Spleen (tissue), 11 donors: ENCODE measurements around the gene LIN7B. TPM values are rescaled to one million over a fixed set of nuclear protein-coding genes. Genes with fewer than 3 reads are reported as not detected.
"Not testable (repeated sequence)": the region's sequence is repeated elsewhere in the genome, so short reads cannot be mapped to it uniquely, and the experiment has no call there.

Source experiments
- DNase-seq: peaks from one replicate; pipeline ENCODE4 v3.0.0-alpha.2; 2020
- H3K27ac ChIP-seq, 8 donors: fragments of 200-600 bp; sonication (generic) in 7 of 8; 1 replicate in 4 of 8; 2 replicates in 4 of 8; pipeline versions ENCODE4 v1.5.0 to v1.8.0; 2016 to 2021; ENCODE audit warnings: inconsistent platforms in 4 of 8, mild to moderate bottlenecking in 4 of 8, moderate library complexity in 1 of 8
- H3K27me3 ChIP-seq, 7 donors: fragments of 200-600 bp; sonication (generic) in 6 of 7; replicated peaks in 1 of 7; 1 replicate in 4 of 7; 2 replicates in 3 of 7; pipeline versions ENCODE4 v1.5.0 to v1.8.0; 2016 to 2021; ENCODE audit warnings: inconsistent platforms in 3 of 7, mild to moderate bottlenecking in 1 of 7
- H3K36me3 ChIP-seq, 6 donors: fragments of 200-600 bp; sonication (generic) in 5 of 6; 1 replicate in 4 of 6; 2 replicates in 2 of 6; pipeline versions ENCODE4 v1.5.0 to v1.8.0; 2016 to 2021; ENCODE audit warnings: inconsistent platforms in 2 of 6
- H3K4me1 ChIP-seq, 6 donors: fragments of 200-600 bp; sonication (generic) in 5 of 6; 1 replicate in 3 of 6; 2 replicates in 3 of 6; pipeline versions ENCODE4 v1.5.0 to v1.8.0; 2016 to 2021; ENCODE audit warnings: inconsistent platforms in 3 of 6
- H3K4me3 ChIP-seq, 8 donors: fragments of 200-600 bp; sonication (generic) in 7 of 8; 1 replicate in 4 of 8; 2 replicates in 4 of 8; pipeline versions ENCODE4 v1.5.0 to v1.8.0; 2016 to 2021; ENCODE audit warnings: inconsistent platforms in 4 of 8, mild to moderate bottlenecking in 4 of 8, moderate library complexity in 2 of 8
- H3K9me3 ChIP-seq, 8 donors: fragments of 200-600 bp; sonication (generic) in 7 of 8; 1 replicate in 4 of 8; 2 replicates in 4 of 8; pipeline versions ENCODE4 v1.5.0 to v1.8.0; 2016 to 2021; ENCODE audit warnings: inconsistent platforms in 4 of 8
- CTCF ChIP-seq, 11 experiments: fragments of 200-600 bp in 7 of 11; fragments of 450-650 bp in 4 of 11; sonication (generic) in 4 of 11; IDR thresholded peaks in 8 of 11; conservative IDR thresholded peaks in 3 of 11; 1 replicate in 7 of 11; 2 replicates in 4 of 11; pipeline versions ENCODE4 v1.4.0 to v1.8.0; 2016 to 2021; ENCODE audit warnings: antibody characterized with exemption in 11 of 11, inconsistent platforms in 4 of 11, mild to moderate bottlenecking in 1 of 11
- POLR2A ChIP-seq, 3 donors: fragments of 450-650 bp; IDR thresholded peaks; one replicate each; pipeline ENCODE4 v1.5.1; 2017; ENCODE audit warnings: antibody characterized with exemption in 3 of 3, mild to moderate bottlenecking in 1 of 3
- POLR2AphosphoS5 ChIP-seq, 3 donors: sonication (generic); formaldehyde crosslinking; IDR thresholded peaks; one replicate each; pipeline ENCODE4 v1.5.1; 2017; ENCODE audit warnings: antibody characterized with exemption in 3 of 3
- WGBS, 5 donors: extraction: QIAGEN DNeasy Blood & Tissue Kit in 3 of 5; methylation state at CpG; one replicate each; pipeline versions ENCODE4 v1.1.5 to v1.1.7; 2013 to 2018; 5-methylcytosine and 5-hydroxymethylcytosine counted together
- intact Hi-C: fragments of 100-400 bp; cut with DNase I; formaldehyde crosslinking; loops from one replicate; pipeline ENCODE4 v1.15.0; 2023; ENCODE audit warnings: low total_unique reads
- polyA plus RNA-seq, 3 donors: library from polyadenylated mRNA; stranded (reverse); fragments of 200-250 nt; gene quantifications; one replicate each; pipeline ENCODE4 v1.2.1, GENCODE V29; 2013
- total RNA-seq, 7 donors: library from RNA; depleted of rRNA in 3 of 7; stranded (reverse); fragments of >200 nt in 3 of 7; fragmentation: NEBNext Ultra II Directional in 4 of 7; extraction: Animal tissue kit (Norgen Biotek cat#: 25700) in 4 of 7; gene quantifications; one replicate each; pipeline versions ENCODE4 v1.1.0 to v1.2.1, GENCODE V29; 2016 to 2021
- donor health status: healthy with polysubstance abuse.
- donor health status: DM: no; HTN: no; CAD: no; lungs with moderate emphysema.
- donor health status: DM: no; HTN: no; CAD: no.
- donor health status: Bipolar disorder and iron deficiency.
- donor health status: healthy.
- donor health status: DM: no; HTN: no; CAD: no.
- donor health status: DM: yes; HTN: yes; CAD: no.

Gene LIN7B
- total and polyA plus RNA-seq, 10 donors = 2.7 to 9.6 (median 6.4) TPM

DNA sequence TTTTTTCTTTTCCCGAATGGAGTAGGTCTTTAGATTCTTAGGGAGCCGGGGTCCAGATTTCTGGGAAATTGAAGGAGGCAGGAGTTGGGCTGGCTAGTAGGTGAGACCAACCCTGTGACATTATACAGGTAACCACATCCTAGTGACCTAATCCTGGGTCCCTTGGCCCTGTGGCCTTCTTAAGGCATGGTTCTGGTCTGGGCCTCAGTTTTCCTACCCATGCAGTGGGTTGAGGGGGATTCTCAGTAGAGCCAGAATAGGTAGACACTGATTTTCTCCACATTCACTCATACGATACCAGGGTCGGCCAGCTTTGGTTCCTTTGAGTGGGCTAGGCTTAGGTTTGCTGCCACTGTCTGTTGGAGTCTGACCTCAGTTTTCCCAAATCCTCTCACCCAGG lies 12.4 kb downstream of the LIN7B start:
- intact Hi-C loops = no loop called here
- Histone ChIP-seq H3K27ac (no peak overlapping the region), H3K9me3 (no peaks in the 10 kb centered on the region), H3K4me1 (peaks cover 0 to 19% (median 16%) of the 10 kb centered on the region in 6 donors), H3K27me3 (peaks cover 0 to 2% (median 0%) of the 10 kb centered on the region in 7 donors), H3K36me3 (no peaks in the 10 kb centered on the region), H3K4me3 (no peak overlapping the region)
- WGBS, 5 donors = 71 to 85% (median 78%) methylated on average over 4 of the region's 4 CpGs
- TF ChIP-seq CTCF (IDR thresholded peaks at IDR 0.05 in 8 of 11, conservative IDR thresholded peaks at IDR 0.05 in 3 of 11) (no peak), POLR2A (IDR thresholded peaks at IDR 0.05) (no peak), POLR2AphosphoS5 (IDR thresholded peaks at IDR 0.05) (no peak)
- DNase-seq = no peak

GRCh38 chr19:49127225-49127624 lies 13.1 kb downstream of the LIN7B start:
- H3K27ac ChIP-seq, DNase-seq, H3K27me3 ChIP-seq, intact Hi-C loops, H3K36me3 ChIP-seq, H3K9me3 ChIP-seq: not testable (repeated sequence)
- peaks cover 0 to 19% (median 16%) of the 10 kb centered on the region in 6 donors for H3K4me1 ChIP-seq
- H3K4me3 ChIP-seq = peak overlapping the region in 3 of 8 donors; percentile 32 to 69 (median 36)
- WGBS, 5 donors = 90 to 100% (median 96%) methylated on average over 12 of the region's 12 CpGs

GRCh38 chr19:49127674-49128544 lies 13.7 kb downstream of the LIN7B start:
- peak; percentile 97 for DNase-seq
- 4 to 7% (median 5%) methylated on average over 28 to 63 of the region's 63 CpGs for WGBS, 5 donors
- Histone ChIP-seq H3K27me3 (peaks cover 0 to 5% (median 0%) of the 10 kb centered on the region in 7 donors), H3K36me3 (no peaks in the 10 kb centered on the region), H3K27ac (peak overlapping the region in 7 of 8 donors; percentile 24 to 77 (median 67)), H3K4me3 (peak overlapping the region in 7 of 8 donors; percentile 23 to 69 (median 36)), H3K4me1 (peaks cover 0 to 20% (median 16%) of the 10 kb centered on the region in 6 donors), H3K9me3 (no peaks in the 10 kb centered on the region)
- TF ChIP-seq CTCF (IDR thresholded peaks at IDR 0.05 in 8 of 11, conservative IDR thresholded peaks at IDR 0.05 in 3 of 11) = peak in 5 of 11 experiments; percentile 28 to 43 (median 37)
- TF ChIP-seq POLR2A (IDR thresholded peaks at IDR 0.05) = no peak
- TF ChIP-seq POLR2AphosphoS5 (IDR thresholded peaks at IDR 0.05) = peak; percentile 62 to 82 (median 73)
- intact Hi-C loops = no loop called here

DNA sequence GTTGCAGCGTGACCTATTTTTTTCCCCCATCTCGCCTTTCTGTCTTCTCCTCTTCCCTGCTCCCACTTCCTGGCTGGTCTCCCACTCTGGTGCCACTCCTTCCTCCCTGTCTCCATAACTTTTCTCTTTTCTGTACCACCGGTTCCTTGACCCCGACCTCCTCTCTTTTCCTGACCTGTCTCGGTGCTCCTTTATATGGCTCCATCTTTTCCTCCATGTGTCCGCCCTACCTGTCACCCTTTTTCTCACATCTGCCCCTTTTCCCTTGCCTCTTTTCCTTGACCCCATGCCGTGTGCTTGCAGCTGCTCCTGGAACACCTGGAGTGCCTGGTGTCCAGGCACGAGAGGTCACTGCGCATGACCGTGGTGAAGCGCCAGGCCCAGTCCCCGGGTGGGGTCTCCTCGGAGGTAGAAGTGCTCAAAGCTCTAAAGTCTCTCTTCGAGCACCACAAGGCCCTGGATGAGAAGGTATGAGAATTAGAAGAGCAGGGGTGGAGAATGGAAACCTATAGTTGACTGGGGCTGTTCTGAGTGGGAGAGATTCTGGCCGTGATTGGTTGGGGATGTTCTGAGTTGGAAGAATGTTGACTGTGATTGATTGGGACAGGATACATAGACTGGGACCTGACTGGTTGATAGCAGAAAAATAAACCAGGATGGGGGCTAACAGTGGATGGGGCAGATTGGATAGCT lies 14.5 kb downstream of the LIN7B start:
- H3K27me3 ChIP-seq = peaks cover 0 to 13% (median 2%) of the 10 kb centered on the region in 7 donors
- no peaks in the 10 kb centered on the region for H3K9me3 ChIP-seq
- intact Hi-C loops = no loop called here
- WGBS, 5 donors = 43 to 72% (median 65%) methylated on average over 15 of the region's 15 CpGs
- no peaks in the 10 kb centered on the region for H3K36me3 ChIP-seq
- no peak for TF ChIP-seq POLR2A (IDR thresholded peaks at IDR 0.05)
- H3K4me1 ChIP-seq = peaks cover 0 to 28% (median 22%) of the 10 kb centered on the region in 6 donors
- no peak for DNase-seq
- peak overlapping the region in 6 of 8 donors; percentile 24 to 77 (median 70) for H3K27ac ChIP-seq
- H3K4me3 ChIP-seq = peak overlapping the region in 6 of 8 donors; percentile 26 to 69 (median 38)

GRCh38 chr19:49129238-49129583 lies 15.0 kb downstream of the LIN7B start:
- H3K27ac ChIP-seq = no peak overlapping the region
- H3K36me3 ChIP-seq = no peaks in the 10 kb centered on the region
- H3K4me3 ChIP-seq = no peak overlapping the region
- TF ChIP-seq CTCF (IDR thresholded peaks at IDR 0.05 in 8 of 11, conservative IDR thresholded peaks at IDR 0.05 in 3 of 11) = no peak
- H3K27me3 ChIP-seq = peaks cover 0 to 18% (median 7%) of the 10 kb centered on the region in 7 donors
- no peak for DNase-seq
- WGBS, 5 donors = 43 to 78% (median 61%) methylated on average over 16 of the region's 16 CpGs
- no peaks in the 10 kb centered on the region for H3K9me3 ChIP-seq
- H3K4me1 ChIP-seq = peaks cover 0 to 33% (median 27%) of the 10 kb centered on the region in 6 donors
- intact Hi-C loops = no loop called here
